H1 (cell line): ENCODE data around the gene SND1. TPM values are rescaled to one million over a fixed set of nuclear protein-coding genes. Genes with fewer than 3 reads are reported as not detected.

Experiments used
- EP300 ChIP-seq, 2 experiments: IDR thresholded peaks; 1 replicate in 1 of 2; 2 replicates in 1 of 2; pipeline ENCODE4 v1.6.1; 2011 to 2012; ENCODE audit warnings: low read depth in 2 of 2, low read length in 2 of 2, mild to moderate bottlenecking in 2 of 2, borderline replicate concordance in 1 of 2, inconsistent platforms in 1 of 2, moderate library complexity in 1 of 2
- GTF2F1 ChIP-seq: IDR thresholded peaks from 2 replicates; pipeline ENCODE4 v1.6.1; 2012; ENCODE audit warnings: low read depth, low read length, improper control_type of control experiment, borderline replicate concordance
- JUND ChIP-seq: IDR thresholded peaks from 2 replicates; pipeline ENCODE4 v1.6.1; 2011; ENCODE audit warnings: mild to moderate bottlenecking, improper control_type of control experiment, low read length
- PHF8 ChIP-seq: fragments of 200-600 bp; sonication (generic); conservative IDR thresholded peaks from 2 replicates; pipeline ENCODE4 v1.7.1; 2012; ENCODE audit warnings: low read depth, mild to moderate bottlenecking, inconsistent platforms, low read length, moderate library complexity
- SIN3A ChIP-seq, 2 experiments: IDR thresholded peaks in 1 of 2; conservative IDR thresholded peaks in 1 of 2; 2 replicates each; pipeline ENCODE4 v1.6.1; 2011 to 2012; ENCODE audit warnings: low read length in 2 of 2, improper control_type of control experiment in 1 of 2, low read depth in 1 of 2, mild to moderate bottlenecking in 1 of 2
- SIX5 ChIP-seq: IDR thresholded peaks from 2 replicates; pipeline ENCODE4 v1.6.1; 2011; ENCODE audit warnings: mild to moderate bottlenecking, low read depth, low read length
- TEAD4 ChIP-seq: IDR thresholded peaks from 2 replicates; pipeline ENCODE4 v1.6.1; 2012; ENCODE audit warnings: low read depth, low read length, inconsistent platforms, mixed read lengths
- polyA plus RNA-seq, 7 experiments: library from polyadenylated mRNA; depleted of rRNA in 3 of 7; stranded (reverse) in 5 of 7; unstranded in 2 of 7; fragments of >200 nt in 5 of 7; fragments of 200-250 nt in 2 of 7; gene quantifications; 1 replicate in 5 of 7; 2 replicates in 1 of 7; 4 replicates in 1 of 7; pipeline versions ENCODE4 v1.2.1 to v1.2.3, GENCODE V29; 2011 to 2013; ENCODE audit warnings: missing spikeins in 2 of 7, mixed read lengths in 2 of 7
- total RNA-seq: library from RNA; stranded (reverse); fragmentation: NEBNext Ultra II Directional; extraction: Animal tissue kit (Norgen Biotek cat#: 25700); gene quantifications from 2 replicates; pipeline ENCODE4 v1.2.1, GENCODE V29; 2021
- TF ChIP-seq, protein P1 (sequence below): fragments of 300-600 bp; sonication (generic); IDR thresholded peaks from 2 replicates; pipeline ENCODE4 v1.7.1; 2012; ENCODE audit warnings: low read length, moderate library complexity, mild to moderate bottlenecking, inconsistent platforms; ENCODE audit not compliant: insufficient replicate concordance
- TF ChIP-seq, protein P2 (sequence below): IDR thresholded peaks from 2 replicates; pipeline ENCODE4 v1.6.1; 2012; ENCODE audit warnings: low read length, inconsistent platforms

Gene SND1
- total and polyA plus RNA-seq, 2 of the 8 experiments (the other 6 are each of a cell fraction or from before 2014, with no cell fraction given), result 122 to 290 TPM

DNA sequence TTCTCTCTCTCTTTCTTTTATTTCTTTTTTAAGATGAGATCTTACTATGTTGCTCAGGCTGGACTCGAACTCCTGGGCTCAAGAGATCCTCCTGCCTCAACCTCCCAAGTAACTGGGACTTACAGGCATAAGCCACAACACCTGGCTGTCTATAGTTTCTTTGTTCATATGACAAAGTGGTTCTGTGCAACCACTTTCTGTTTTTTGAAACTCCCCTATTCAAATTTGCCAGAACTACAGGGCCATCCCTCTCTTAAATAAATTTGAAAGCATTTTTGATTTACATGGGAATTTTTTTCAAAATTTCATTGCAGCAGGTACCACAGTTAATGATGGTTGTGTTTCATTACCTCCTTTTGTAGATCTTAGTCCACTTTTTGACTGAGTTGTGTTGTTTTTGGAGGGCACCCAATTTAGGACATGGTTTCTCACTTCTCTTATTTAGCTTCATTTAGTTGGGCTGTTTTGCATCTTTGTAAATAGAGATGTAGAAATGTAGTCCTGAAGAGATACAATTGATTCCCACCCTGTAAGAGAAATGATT lies 260.0 kb downstream of the SND1 start (continued):
- TF ChIP-seq, protein P1, sequence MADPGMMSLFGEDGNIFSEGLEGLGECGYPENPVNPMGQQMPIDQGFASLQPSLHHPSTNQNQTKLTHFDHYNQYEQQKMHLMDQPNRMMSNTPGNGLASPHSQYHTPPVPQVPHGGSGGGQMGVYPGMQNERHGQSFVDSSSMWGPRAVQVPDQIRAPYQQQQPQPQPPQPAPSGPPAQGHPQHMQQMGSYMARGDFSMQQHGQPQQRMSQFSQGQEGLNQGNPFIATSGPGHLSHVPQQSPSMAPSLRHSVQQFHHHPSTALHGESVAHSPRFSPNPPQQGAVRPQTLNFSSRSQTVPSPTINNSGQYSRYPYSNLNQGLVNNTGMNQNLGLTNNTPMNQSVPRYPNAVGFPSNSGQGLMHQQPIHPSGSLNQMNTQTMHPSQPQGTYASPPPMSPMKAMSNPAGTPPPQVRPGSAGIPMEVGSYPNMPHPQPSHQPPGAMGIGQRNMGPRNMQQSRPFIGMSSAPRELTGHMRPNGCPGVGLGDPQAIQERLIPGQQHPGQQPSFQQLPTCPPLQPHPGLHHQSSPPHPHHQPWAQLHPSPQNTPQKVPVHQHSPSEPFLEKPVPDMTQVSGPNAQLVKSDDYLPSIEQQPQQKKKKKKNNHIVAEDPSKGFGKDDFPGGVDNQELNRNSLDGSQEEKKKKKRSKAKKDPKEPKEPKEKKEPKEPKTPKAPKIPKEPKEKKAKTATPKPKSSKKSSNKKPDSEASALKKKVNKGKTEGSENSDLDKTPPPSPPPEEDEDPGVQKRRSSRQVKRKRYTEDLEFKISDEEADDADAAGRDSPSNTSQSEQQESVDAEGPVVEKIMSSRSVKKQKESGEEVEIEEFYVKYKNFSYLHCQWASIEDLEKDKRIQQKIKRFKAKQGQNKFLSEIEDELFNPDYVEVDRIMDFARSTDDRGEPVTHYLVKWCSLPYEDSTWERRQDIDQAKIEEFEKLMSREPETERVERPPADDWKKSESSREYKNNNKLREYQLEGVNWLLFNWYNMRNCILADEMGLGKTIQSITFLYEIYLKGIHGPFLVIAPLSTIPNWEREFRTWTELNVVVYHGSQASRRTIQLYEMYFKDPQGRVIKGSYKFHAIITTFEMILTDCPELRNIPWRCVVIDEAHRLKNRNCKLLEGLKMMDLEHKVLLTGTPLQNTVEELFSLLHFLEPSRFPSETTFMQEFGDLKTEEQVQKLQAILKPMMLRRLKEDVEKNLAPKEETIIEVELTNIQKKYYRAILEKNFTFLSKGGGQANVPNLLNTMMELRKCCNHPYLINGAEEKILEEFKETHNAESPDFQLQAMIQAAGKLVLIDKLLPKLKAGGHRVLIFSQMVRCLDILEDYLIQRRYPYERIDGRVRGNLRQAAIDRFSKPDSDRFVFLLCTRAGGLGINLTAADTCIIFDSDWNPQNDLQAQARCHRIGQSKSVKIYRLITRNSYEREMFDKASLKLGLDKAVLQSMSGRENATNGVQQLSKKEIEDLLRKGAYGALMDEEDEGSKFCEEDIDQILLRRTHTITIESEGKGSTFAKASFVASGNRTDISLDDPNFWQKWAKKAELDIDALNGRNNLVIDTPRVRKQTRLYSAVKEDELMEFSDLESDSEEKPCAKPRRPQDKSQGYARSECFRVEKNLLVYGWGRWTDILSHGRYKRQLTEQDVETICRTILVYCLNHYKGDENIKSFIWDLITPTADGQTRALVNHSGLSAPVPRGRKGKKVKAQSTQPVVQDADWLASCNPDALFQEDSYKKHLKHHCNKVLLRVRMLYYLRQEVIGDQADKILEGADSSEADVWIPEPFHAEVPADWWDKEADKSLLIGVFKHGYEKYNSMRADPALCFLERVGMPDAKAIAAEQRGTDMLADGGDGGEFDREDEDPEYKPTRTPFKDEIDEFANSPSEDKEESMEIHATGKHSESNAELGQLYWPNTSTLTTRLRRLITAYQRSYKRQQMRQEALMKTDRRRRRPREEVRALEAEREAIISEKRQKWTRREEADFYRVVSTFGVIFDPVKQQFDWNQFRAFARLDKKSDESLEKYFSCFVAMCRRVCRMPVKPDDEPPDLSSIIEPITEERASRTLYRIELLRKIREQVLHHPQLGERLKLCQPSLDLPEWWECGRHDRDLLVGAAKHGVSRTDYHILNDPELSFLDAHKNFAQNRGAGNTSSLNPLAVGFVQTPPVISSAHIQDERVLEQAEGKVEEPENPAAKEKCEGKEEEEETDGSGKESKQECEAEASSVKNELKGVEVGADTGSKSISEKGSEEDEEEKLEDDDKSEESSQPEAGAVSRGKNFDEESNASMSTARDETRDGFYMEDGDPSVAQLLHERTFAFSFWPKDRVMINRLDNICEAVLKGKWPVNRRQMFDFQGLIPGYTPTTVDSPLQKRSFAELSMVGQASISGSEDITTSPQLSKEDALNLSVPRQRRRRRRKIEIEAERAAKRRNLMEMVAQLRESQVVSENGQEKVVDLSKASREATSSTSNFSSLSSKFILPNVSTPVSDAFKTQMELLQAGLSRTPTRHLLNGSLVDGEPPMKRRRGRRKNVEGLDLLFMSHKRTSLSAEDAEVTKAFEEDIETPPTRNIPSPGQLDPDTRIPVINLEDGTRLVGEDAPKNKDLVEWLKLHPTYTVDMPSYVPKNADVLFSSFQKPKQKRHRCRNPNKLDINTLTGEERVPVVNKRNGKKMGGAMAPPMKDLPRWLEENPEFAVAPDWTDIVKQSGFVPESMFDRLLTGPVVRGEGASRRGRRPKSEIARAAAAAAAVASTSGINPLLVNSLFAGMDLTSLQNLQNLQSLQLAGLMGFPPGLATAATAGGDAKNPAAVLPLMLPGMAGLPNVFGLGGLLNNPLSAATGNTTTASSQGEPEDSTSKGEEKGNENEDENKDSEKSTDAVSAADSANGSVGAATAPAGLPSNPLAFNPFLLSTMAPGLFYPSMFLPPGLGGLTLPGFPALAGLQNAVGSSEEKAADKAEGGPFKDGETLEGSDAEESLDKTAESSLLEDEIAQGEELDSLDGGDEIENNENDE, result no peak
- no peak for TF ChIP-seq PHF8
- no peak for TF ChIP-seq EP300 (IDR thresholded peaks at IDR 0.05; ENCODE audit: borderline replicate concordance in 1 of 2, low read depth in 2 of 2, low read length in 2 of 2)
- TF ChIP-seq GTF2F1, result no peak
- no peak for TF ChIP-seq SIX5
- no peak for TF ChIP-seq TEAD4
- TF ChIP-seq, protein P2, sequence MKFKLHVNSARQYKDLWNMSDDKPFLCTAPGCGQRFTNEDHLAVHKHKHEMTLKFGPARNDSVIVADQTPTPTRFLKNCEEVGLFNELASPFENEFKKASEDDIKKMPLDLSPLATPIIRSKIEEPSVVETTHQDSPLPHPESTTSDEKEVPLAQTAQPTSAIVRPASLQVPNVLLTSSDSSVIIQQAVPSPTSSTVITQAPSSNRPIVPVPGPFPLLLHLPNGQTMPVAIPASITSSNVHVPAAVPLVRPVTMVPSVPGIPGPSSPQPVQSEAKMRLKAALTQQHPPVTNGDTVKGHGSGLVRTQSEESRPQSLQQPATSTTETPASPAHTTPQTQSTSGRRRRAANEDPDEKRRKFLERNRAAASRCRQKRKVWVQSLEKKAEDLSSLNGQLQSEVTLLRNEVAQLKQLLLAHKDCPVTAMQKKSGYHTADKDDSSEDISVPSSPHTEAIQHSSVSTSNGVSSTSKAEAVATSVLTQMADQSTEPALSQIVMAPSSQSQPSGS, result no peak
- no peak for TF ChIP-seq JUND
- no peak for TF ChIP-seq SIN3A (conservative IDR thresholded peaks at IDR 0.05 in 1 of 2, IDR thresholded peaks at IDR 0.05 in 1 of 2; ENCODE audit: low read depth in 1 of 2, low read length in 2 of 2)
